HG03066 (cell line): Measurements from ENCODE around the gene NANS.
"Not testable (repeated sequence)": the region's sequence is repeated elsewhere in the genome, so short reads cannot be mapped to it uniquely, and the experiment has no call there.

ENCODE experiments used
- ATAC-seq: cut with Tn5 transposase; IDR thresholded peaks from one replicate; pipeline ENCODE4 v1.9.1; 2021; ENCODE audit warnings: low read depth; ENCODE audit not compliant: unreplicated experiment

NANS gene

GRCh38 chr9:98095401-98095800, 38.9 kb downstream of the NANS start:
- ATAC-seq: no peak

GRCh38 chr9:98096091-98096490, 39.6 kb downstream of the NANS start:
- ATAC-seq: no peak

GRCh38 chr9:98097836-98098235, 41.3 kb downstream of the NANS start:
- no peak for ATAC-seq

GRCh38 chr9:98099346-98099745, 42.8 kb downstream of the NANS start:
- no peak for ATAC-seq

GRCh38 chr9:98099898-98100297, 43.4 kb downstream of the NANS start:
- ATAC-seq: no peak

- no peak for ATAC-seq
These were observed 43.9 kb downstream of the NANS start for GRCh38 chr9:98100456-98100855.

GRCh38 chr9:98101416-98101815, 44.9 kb downstream of the NANS start:
- ATAC-seq: no peak

- ATAC-seq: peak; percentile 98
These were observed 45.3 kb downstream of the NANS start for GRCh38 chr9:98101868-98102273.

- no peak for ATAC-seq
These were observed 47.9 kb downstream of the NANS start for GRCh38 chr9:98104445-98104881.

GRCh38 chr9:98105006-98105405, 48.5 kb downstream of the NANS start:
- ATAC-seq: no peak

GRCh38 chr9:98107926-98108325, 51.4 kb downstream of the NANS start:
- no peak for ATAC-seq

GRCh38 chr9:98108531-98109031, 52.0 kb downstream of the NANS start:
- ATAC-seq: peak; percentile 81

- no peak for ATAC-seq
These were observed 52.5 kb downstream of the NANS start for GRCh38 chr9:98109052-98109451.

GRCh38 chr9:98117097-98117496, 60.6 kb downstream of the NANS start:
- not testable (repeated sequence) for ATAC-seq

GRCh38 chr9:98117984-98118639, 61.6 kb downstream of the NANS start:
- peak; percentile 48 for ATAC-seq

- peak; percentile 47 for ATAC-seq
These were observed 62.4 kb downstream of the NANS start, which contains the start of gene TRIM14 for GRCh38 chr9:98118640-98119601. Gene TRIM14, minus strand, starts transcription at chr9:98119222. Its CDS starts 34 bp downstream, at chr9:98119188.

- no peak for ATAC-seq
These were observed 63.9 kb downstream of the NANS start for GRCh38 chr9:98120476-98120875.

- no peak for ATAC-seq
These were observed 64.5 kb downstream of the NANS start for GRCh38 chr9:98121058-98121457.

- not testable (repeated sequence) for ATAC-seq
These were observed 67.6 kb downstream of the NANS start for GRCh38 chr9:98124091-98124490.

- ATAC-seq: no peak
These were observed 68.3 kb downstream of the NANS start for GRCh38 chr9:98124637-98125426.

- ATAC-seq: no peak
These were observed 70.7 kb downstream of the NANS start for GRCh38 chr9:98127226-98127625.
